ENCODE measurements around the gene BAIAP2L1.

Gene BAIAP2L1

GRCh38 chr7:98281757-98282606, 118.9 kb downstream of the BAIAP2L1 start:
- peak overlapping the region; percentile 50 for H3K4me3 ChIP-seq (ENCODE audit: low read depth, low read length)

- peak within 1 kb of the TSS; percentile 57 for H3K4me3 ChIP-seq (ENCODE audit: low read depth, low read length)
Observed at GRCh38 chr7:98280791-98281756, 119.8 kb downstream of the BAIAP2L1 start, which contains the start of gene BRI3. TSS of gene BRI3 (plus strand) at chr7:98281686. CDS start at chr7:98281796, 110 bp downstream.

GRCh38 chr7:98280296-98280695, 120.6 kb downstream of the BAIAP2L1 start:
- peak overlapping the region; percentile 57 for H3K4me3 ChIP-seq (ENCODE audit: low read depth, low read length)

- no peak overlapping the region for H3K4me3 ChIP-seq (ENCODE audit: low read depth, low read length)
Observed at GRCh38 chr7:98278936-98279335, 122.0 kb downstream of the BAIAP2L1 start.

- no peak overlapping the region for H3K4me3 ChIP-seq (ENCODE audit: low read depth, low read length)
Observed at GRCh38 chr7:98278408-98278807, 122.5 kb downstream of the BAIAP2L1 start.

- no peak overlapping the region for H3K4me3 ChIP-seq (ENCODE audit: low read depth, low read length)
Observed at GRCh38 chr7:98276241-98276761, 124.6 kb downstream of the BAIAP2L1 start.

- no peak overlapping the region for H3K4me3 ChIP-seq (ENCODE audit: low read depth, low read length)
Observed at GRCh38 chr7:98267303-98267702, 133.6 kb downstream of the BAIAP2L1 start.

GRCh38 chr7:98266840-98267239, 134.1 kb downstream of the BAIAP2L1 start:
- H3K4me3 ChIP-seq (ENCODE audit: low read depth, low read length): no peak overlapping the region

- no peak overlapping the region for H3K4me3 ChIP-seq (ENCODE audit: low read depth, low read length)
Observed at GRCh38 chr7:98265841-98266271, 135.0 kb downstream of the BAIAP2L1 start.

- H3K4me3 ChIP-seq (ENCODE audit: low read depth, low read length): no peak overlapping the region
Observed at GRCh38 chr7:98257701-98258100, 143.2 kb downstream of the BAIAP2L1 start.

- no peak overlapping the region for H3K4me3 ChIP-seq (ENCODE audit: low read depth, low read length)
Observed at GRCh38 chr7:98256431-98256830, 144.5 kb downstream of the BAIAP2L1 start.

- no peak overlapping the region for H3K4me3 ChIP-seq (ENCODE audit: low read depth, low read length)
Observed at GRCh38 chr7:98254951-98255610, 145.8 kb downstream of the BAIAP2L1 start.

- no peak overlapping the region for H3K4me3 ChIP-seq (ENCODE audit: low read depth, low read length)
Observed at GRCh38 chr7:98254516-98254915, 146.4 kb downstream of the BAIAP2L1 start.

- peak overlapping the region; percentile 88 for H3K4me3 ChIP-seq (ENCODE audit: low read depth, low read length)
Observed at GRCh38 chr7:98252425-98253054, 148.3 kb downstream of the BAIAP2L1 start.

- H3K4me3 ChIP-seq (ENCODE audit: low read depth, low read length): peak within 1 kb of the TSS; percentile 88
Observed at GRCh38 chr7:98251601-98252424, 149.1 kb downstream of the BAIAP2L1 start, which contains the start of gene TECPR1. TSS of gene TECPR1 (minus strand) at chr7:98252232. CDS start at chr7:98246146, 6,086 bp downstream.

- H3K4me3 ChIP-seq (ENCODE audit: low read depth, low read length): peak overlapping the region; percentile 88
Observed at GRCh38 chr7:98251231-98251600, 149.7 kb downstream of the BAIAP2L1 start.

GRCh38 chr7:98250789-98251188, 150.1 kb downstream of the BAIAP2L1 start:
- no peak overlapping the region for H3K4me3 ChIP-seq (ENCODE audit: low read depth, low read length)

- H3K4me3 ChIP-seq (ENCODE audit: low read depth, low read length): no peak overlapping the region
Observed at GRCh38 chr7:98249106-98249505, 151.8 kb downstream of the BAIAP2L1 start.

GRCh38 chr7:98248156-98248555, 152.7 kb downstream of the BAIAP2L1 start:
- H3K4me3 ChIP-seq (ENCODE audit: low read depth, low read length): no peak overlapping the region
